ENCODE measurements around the gene OPHN1.

The OPHN1 gene

DNA sequence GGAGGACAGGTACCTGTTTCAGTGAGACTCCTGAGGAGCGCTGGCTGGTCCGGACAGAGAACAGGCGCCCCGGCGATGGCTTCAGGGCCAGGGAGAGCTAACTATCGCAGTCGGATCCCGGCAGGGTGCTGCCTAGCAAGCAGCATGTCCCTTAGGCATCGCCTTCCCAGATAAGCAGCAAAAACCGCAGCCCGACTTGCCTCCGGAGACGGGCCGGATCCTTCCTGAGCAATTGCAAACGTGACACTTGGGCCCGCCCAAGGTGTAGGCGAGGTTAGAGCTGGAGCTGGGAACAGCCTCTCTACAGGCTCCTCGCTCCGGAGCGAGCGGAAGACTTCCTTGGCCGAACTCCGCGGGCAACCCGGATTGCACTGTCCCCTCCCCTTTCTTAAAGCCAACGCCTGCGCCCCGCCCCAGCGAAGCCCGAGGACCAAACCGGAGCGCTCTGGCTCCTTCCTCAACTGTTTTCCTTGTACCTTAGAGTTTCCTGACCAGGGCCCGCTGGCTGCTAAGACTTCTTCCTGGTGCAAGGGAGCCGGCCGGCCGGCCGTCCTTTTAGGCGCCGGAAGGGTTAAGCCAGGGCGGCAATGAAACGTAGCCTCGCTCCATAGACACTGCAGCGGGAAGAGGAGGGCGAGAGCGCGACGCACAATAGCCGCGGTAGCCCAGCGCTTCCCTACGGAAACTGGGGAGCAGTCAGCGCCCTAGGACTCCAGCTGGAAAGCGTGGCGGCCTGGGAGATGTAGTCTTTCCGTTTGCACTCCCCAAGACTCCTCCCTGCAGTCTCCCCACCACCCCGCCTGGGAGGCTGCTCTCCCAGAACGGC, at the start of gene OPHN1:
Gene OPHN1 (minus strand): TSS at position 341 of the 826 bp plus-strand sequence. CDS start 475 bp downstream, outside the sequence.
- DNase-seq (ENCODE audit: low spot score) = no peak

GRCh38 chrX:68480969-68481368, 47.7 kb upstream of the OPHN1 start:
- DNase-seq (ENCODE audit: low spot score) = no peak

- no peak for DNase-seq (ENCODE audit: low spot score)
Observed at GRCh38 chrX:68464796-68465195, 31.5 kb upstream of the OPHN1 start.

DNA sequence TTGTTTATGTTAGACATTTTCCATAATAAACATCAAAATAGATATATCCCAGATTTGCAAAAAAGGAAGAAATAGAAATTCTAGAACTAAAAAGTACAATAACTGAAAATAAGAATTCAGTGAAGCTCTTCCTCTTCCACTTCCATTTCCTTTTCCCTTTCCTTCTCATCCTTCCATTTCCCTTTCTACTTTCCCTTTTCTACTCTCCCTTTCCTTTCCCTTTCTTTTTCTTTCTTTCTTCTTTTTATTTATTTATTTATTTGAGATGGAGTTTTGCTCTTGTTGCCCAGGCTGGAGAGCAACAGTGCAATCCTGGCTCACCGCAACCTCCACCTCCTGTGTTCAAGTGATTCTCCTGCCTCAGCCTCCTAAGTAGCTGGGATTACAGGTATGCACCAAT, 30.6 kb upstream of the OPHN1 start:
- DNase-seq (ENCODE audit: low spot score) = no peak

GRCh38 chrX:68462653-68463052, 29.4 kb upstream of the OPHN1 start:
- DNase-seq (ENCODE audit: low spot score) = peak; percentile 17

- DNase-seq (ENCODE audit: low spot score) = no peak
Observed at GRCh38 chrX:68462197-68462596, 28.9 kb upstream of the OPHN1 start.

DNA sequence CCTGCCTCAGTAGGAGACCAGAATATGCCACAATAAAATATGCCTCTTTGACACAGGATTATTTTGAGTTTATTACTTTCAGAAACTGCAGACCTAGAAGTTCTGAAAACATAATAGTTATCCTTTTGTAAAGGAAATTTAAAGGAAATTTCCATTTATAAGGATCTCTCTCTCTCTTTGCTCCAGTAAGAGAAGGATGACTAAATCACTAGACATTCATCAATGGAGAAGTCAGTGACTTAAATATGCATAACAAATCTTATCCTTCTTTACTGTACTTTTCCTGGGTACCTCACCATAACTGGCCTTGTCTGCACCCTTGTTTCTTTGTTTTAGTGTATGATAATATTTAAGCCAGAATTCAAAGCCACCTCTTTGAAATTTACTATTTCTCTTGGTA, 28.3 kb upstream of the OPHN1 start:
- no peak for DNase-seq (ENCODE audit: low spot score)

- DNase-seq (ENCODE audit: low spot score) = no peak
Observed at GRCh38 chrX:68461093-68461492, 27.8 kb upstream of the OPHN1 start.

- DNase-seq (ENCODE audit: low spot score) = no peak
Observed at GRCh38 chrX:68455151-68455510, 21.8 kb upstream of the OPHN1 start.

- no peak for DNase-seq (ENCODE audit: low spot score)
Observed at GRCh38 chrX:68454476-68455150, 21.3 kb upstream of the OPHN1 start.

DNA sequence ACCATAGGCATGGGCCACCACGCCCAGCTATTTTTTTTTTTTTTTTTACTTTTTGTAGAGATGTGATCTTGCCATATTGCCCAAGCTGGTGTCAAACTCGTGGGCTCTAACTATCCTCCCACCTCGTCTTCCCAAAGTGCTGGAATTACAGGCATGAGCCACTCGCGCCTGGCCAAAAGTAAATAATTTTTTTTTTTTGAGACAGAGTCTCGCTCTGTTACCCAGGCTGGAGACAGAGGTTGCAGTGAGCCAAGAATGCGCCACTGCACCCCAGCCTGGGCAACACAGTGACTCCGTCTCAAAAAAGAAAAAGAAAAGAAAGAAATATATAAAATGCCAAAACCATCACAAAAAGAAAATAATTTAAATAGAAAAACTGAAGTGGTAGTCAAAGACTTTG, 18.4 kb upstream of the OPHN1 start:
- no peak for DNase-seq (ENCODE audit: low spot score)

GRCh38 chrX:68443155-68443868, 10.0 kb upstream of the OPHN1 start:
- DNase-seq (ENCODE audit: low spot score) = peak; percentile 15

DNA sequence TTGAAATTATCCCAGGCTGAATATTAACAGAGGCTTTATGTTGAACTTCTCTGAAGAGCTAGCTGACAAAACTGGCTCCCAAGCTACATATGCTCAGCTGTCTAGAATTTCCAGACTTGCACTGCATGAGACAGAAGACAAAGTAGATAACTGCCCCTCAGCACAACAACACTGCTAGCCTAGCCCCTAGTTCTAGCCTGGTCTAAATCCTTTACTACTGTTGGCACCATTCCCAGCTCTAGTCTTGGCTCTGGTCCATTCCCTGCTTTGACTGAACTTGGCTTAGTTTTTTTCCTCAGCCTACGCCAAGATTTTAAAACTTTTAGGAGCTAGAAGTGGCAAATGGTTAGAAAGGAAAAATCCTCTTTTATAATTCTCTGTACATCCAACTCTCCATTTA, 7.6 kb upstream of the OPHN1 start:
- no peak for DNase-seq (ENCODE audit: low spot score)

DNA sequence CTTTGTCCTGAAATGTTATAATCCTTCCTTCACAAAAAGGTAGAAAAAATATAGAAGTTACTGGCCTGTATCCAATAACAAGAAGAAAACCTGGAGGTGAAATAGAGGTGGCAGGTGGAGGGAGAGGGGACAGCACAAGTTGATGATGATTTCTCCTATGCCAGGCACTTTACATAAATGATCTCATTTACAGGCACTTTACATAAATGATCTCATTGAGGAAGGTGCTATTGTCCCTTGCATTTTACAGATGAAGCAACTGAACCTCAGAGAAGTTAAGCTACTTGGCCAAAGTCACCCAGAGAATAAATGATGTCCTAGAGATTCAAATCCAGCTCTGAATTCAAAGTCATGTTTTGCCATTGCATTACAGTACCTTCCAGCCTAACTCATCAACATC, 7.1 kb upstream of the OPHN1 start:
- no peak for DNase-seq (ENCODE audit: low spot score)

GRCh38 chrX:68439341-68439740, 6.0 kb upstream of the OPHN1 start:
- no peak for DNase-seq (ENCODE audit: low spot score)

- DNase-seq (ENCODE audit: low spot score) = no peak
Observed at GRCh38 chrX:68438575-68438974, 5.3 kb upstream of the OPHN1 start.

GRCh38 chrX:68433981-68434299, 645 bp upstream of the OPHN1 start:
- no peak for DNase-seq (ENCODE audit: low spot score)

GRCh38 chrX:68432648-68433047, 647 bp downstream of the OPHN1 start:
- no peak for DNase-seq (ENCODE audit: low spot score)

DNA sequence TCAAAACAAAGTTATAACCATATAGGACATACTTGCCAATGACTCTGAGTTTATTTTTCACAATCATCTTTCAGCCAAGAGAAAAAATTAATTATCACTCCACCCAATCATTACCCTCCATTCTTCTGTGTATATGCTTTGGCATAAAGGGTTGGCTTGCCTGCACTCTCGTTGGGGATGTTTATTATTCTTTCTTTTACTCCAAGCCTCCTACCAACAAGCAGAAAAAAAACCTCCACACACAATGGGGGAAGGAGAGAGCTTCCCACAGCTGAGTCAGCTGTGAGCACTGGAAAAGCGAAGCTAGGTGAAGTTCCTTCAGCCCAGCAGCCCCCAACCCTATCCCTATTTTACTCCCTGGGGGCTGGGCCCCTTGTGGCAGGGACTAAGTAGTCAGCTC, 1.5 kb downstream of the OPHN1 start:
- no peak for DNase-seq (ENCODE audit: low spot score)

GRCh38 chrX:68429216-68429615, 4.1 kb downstream of the OPHN1 start:
- DNase-seq (ENCODE audit: low spot score) = no peak

DNA sequence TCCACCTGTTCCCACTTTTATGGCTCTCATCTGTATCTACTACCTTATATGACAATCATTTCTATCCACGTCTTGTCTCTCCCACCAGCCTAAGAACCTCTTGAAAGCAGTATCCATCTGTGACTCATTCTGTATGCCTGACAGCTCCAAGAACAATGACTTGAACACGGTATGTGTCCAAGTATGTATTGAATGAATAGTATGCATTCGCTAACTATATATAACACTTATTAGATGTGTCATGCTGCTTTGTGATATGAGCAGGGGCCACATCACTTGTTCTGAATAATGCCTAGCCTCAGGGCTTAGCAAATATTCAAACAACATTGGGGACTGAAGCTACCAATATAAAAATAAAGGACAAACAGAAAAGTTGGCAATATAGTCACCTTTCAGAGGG, 4.9 kb downstream of the OPHN1 start:
- no peak for DNase-seq (ENCODE audit: low spot score)

DNA sequence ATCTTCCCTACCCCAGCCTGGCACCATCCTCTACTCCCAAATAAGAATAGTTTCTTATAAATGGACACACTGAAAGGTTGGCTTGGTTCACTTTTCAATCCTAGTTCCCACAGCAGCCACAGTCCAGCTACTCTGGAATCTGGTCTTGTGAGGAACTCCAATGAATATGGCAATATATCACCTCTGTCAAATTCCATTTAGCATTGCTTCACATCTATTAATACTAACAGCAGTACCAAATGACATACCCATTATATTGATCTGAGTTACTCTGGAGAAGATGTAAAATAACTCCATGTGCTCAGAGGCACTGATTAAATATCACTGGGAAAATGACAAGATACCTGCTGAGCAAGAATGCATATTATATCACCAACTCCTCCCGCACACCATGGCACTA, 8.6 kb downstream of the OPHN1 start:
- DNase-seq (ENCODE audit: low spot score) = no peak

GRCh38 chrX:68422478-68422877, 10.8 kb downstream of the OPHN1 start:
- DNase-seq (ENCODE audit: low spot score) = no peak
